Neuron (in vitro differentiated cells): Measurements from ENCODE around the gene DPYD.

ENCODE experiments used
- H2AFZ ChIP-seq: one replicate; pipeline ENCODE4 v1.6.1; 2013; ENCODE audit warnings: low read depth, mild to moderate bottlenecking, inconsistent platforms, low read length, moderate library complexity
- H3K27me3 ChIP-seq: one replicate; pipeline ENCODE4 v1.6.1; 2013; ENCODE audit warnings: low read length; ENCODE audit not compliant: insufficient read depth
- H3K36me3 ChIP-seq: one replicate; pipeline ENCODE4 v1.6.1; 2013; ENCODE audit warnings: low read length; ENCODE audit not compliant: insufficient read depth
- H3K4me1 ChIP-seq: one replicate; pipeline ENCODE4 v1.6.1; 2013; ENCODE audit warnings: low read length; ENCODE audit not compliant: insufficient read depth
- H3K4me3 ChIP-seq: 2 replicates; pipeline ENCODE4 v1.5.1; 2013; ENCODE audit warnings: mild to moderate bottlenecking, low read length, moderate library complexity
- H3K9me3 ChIP-seq: one replicate; pipeline ENCODE4 v1.6.1; 2013; ENCODE audit warnings: low read length

DPYD gene

GRCh38 chr1:97201641-97202040, 719.2 kb downstream of the DPYD start:
- no peak overlapping the region for H3K4me3 ChIP-seq
- peaks cover 3% of the 10 kb centered on the region for H3K4me1 ChIP-seq
- no peaks in the 10 kb centered on the region for H3K9me3 ChIP-seq
- no peaks in the 10 kb centered on the region for H3K27me3 ChIP-seq
- no peak overlapping the region for H2AFZ ChIP-seq
- no peaks in the 10 kb centered on the region for H3K36me3 ChIP-seq

- Histone ChIP-seq H2AFZ (no peak overlapping the region), H3K27me3 (no peaks in the 10 kb centered on the region), H3K36me3 (no peaks in the 10 kb centered on the region), H3K9me3 (no peaks in the 10 kb centered on the region), H3K4me3 (no peak overlapping the region), H3K4me1 (peaks cover 3% of the 10 kb centered on the region)
Measured at GRCh38 chr1:97200595-97200994, 720.2 kb downstream of the DPYD start.

GRCh38 chr1:97196825-97197516, 723.9 kb downstream of the DPYD start:
- Histone ChIP-seq H2AFZ (no peak overlapping the region), H3K4me3 (no peak overlapping the region), H3K4me1 (peaks cover 7% of the 10 kb centered on the region), H3K9me3 (no peaks in the 10 kb centered on the region), H3K36me3 (no peaks in the 10 kb centered on the region), H3K27me3 (no peaks in the 10 kb centered on the region)

GRCh38 chr1:97192872-97193572, 727.8 kb downstream of the DPYD start:
- no peaks in the 10 kb centered on the region for H3K36me3 ChIP-seq
- H3K9me3 ChIP-seq: no peaks in the 10 kb centered on the region
- H3K4me1 ChIP-seq: peaks cover 12% of the 10 kb centered on the region
- no peak overlapping the region for H3K4me3 ChIP-seq
- H3K27me3 ChIP-seq: no peaks in the 10 kb centered on the region
- no peak overlapping the region for H2AFZ ChIP-seq

- H3K36me3 ChIP-seq: no peaks in the 10 kb centered on the region
- no peaks in the 10 kb centered on the region for H3K9me3 ChIP-seq
- H3K4me1 ChIP-seq: peaks cover 12% of the 10 kb centered on the region
- H2AFZ ChIP-seq: no peak overlapping the region
- H3K27me3 ChIP-seq: no peaks in the 10 kb centered on the region
- H3K4me3 ChIP-seq: no peak overlapping the region
Measured at GRCh38 chr1:97190326-97190725, 730.5 kb downstream of the DPYD start.

- H3K36me3 ChIP-seq: no peaks in the 10 kb centered on the region
- H3K4me3 ChIP-seq: no peak overlapping the region
- no peaks in the 10 kb centered on the region for H3K9me3 ChIP-seq
- H3K27me3 ChIP-seq: no peaks in the 10 kb centered on the region
- no peaks in the 10 kb centered on the region for H3K4me1 ChIP-seq
- no peak overlapping the region for H2AFZ ChIP-seq
Measured at GRCh38 chr1:97186381-97186780, 734.5 kb downstream of the DPYD start.

GRCh38 chr1:97174039-97174704, 746.7 kb downstream of the DPYD start:
- Histone ChIP-seq H3K4me3 (no peak overlapping the region), H3K27me3 (no peaks in the 10 kb centered on the region), H3K4me1 (no peaks in the 10 kb centered on the region), H2AFZ (no peak overlapping the region), H3K36me3 (no peaks in the 10 kb centered on the region), H3K9me3 (no peaks in the 10 kb centered on the region)

- no peaks in the 10 kb centered on the region for H3K27me3 ChIP-seq
- H3K4me3 ChIP-seq: no peak overlapping the region
- H3K36me3 ChIP-seq: no peaks in the 10 kb centered on the region
- H2AFZ ChIP-seq: no peak overlapping the region
- no peaks in the 10 kb centered on the region for H3K9me3 ChIP-seq
- no peaks in the 10 kb centered on the region for H3K4me1 ChIP-seq
Measured at GRCh38 chr1:97170300-97170699, 750.5 kb downstream of the DPYD start.

- Histone ChIP-seq H3K9me3 (peaks cover 2% of the 10 kb centered on the region), H3K27me3 (no peaks in the 10 kb centered on the region), H3K4me1 (no peaks in the 10 kb centered on the region), H3K36me3 (no peaks in the 10 kb centered on the region), H2AFZ (no peak overlapping the region), H3K4me3 (no peak overlapping the region)
Measured at GRCh38 chr1:97168056-97168455, 752.8 kb downstream of the DPYD start.

GRCh38 chr1:97167246-97167645, 753.6 kb downstream of the DPYD start:
- Histone ChIP-seq H3K9me3 (peaks cover 2% of the 10 kb centered on the region), H3K4me3 (no peak overlapping the region), H3K27me3 (no peaks in the 10 kb centered on the region), H2AFZ (no peak overlapping the region), H3K36me3 (no peaks in the 10 kb centered on the region), H3K4me1 (no peaks in the 10 kb centered on the region)

GRCh38 chr1:97166626-97167025, 754.2 kb downstream of the DPYD start:
- no peak overlapping the region for H2AFZ ChIP-seq
- H3K27me3 ChIP-seq: no peaks in the 10 kb centered on the region
- H3K4me3 ChIP-seq: no peak overlapping the region
- no peaks in the 10 kb centered on the region for H3K4me1 ChIP-seq
- H3K9me3 ChIP-seq: peaks cover 2% of the 10 kb centered on the region
- no peaks in the 10 kb centered on the region for H3K36me3 ChIP-seq

- Histone ChIP-seq H3K36me3 (no peaks in the 10 kb centered on the region), H3K9me3 (peaks cover 2% of the 10 kb centered on the region), H3K4me3 (no peak overlapping the region), H3K4me1 (no peaks in the 10 kb centered on the region), H2AFZ (no peak overlapping the region), H3K27me3 (no peaks in the 10 kb centered on the region)
Measured at GRCh38 chr1:97164276-97164639, 756.6 kb downstream of the DPYD start.

GRCh38 chr1:97163591-97164275, 757.1 kb downstream of the DPYD start:
- Histone ChIP-seq H3K9me3 (peaks cover 2% of the 10 kb centered on the region), H3K4me1 (no peaks in the 10 kb centered on the region), H2AFZ (no peak overlapping the region), H3K4me3 (no peak overlapping the region), H3K36me3 (no peaks in the 10 kb centered on the region), H3K27me3 (no peaks in the 10 kb centered on the region)
